HG03025 (cell line): ENCODE measurements around the gene SMIM29.

Experiments
- ATAC-seq: cut with Tn5 transposase; IDR thresholded peaks from one replicate; pipeline ENCODE4 v1.9.1; 2021; ENCODE audit warnings: mild to moderate bottlenecking, moderate library complexity; ENCODE audit not compliant: unreplicated experiment, low FRiP score

The SMIM29 gene

GRCh38 chr6:34242252-34243130 lies 6.3 kb downstream of the SMIM29 start:
- ATAC-seq: no peak

- no peak for ATAC-seq
These were observed 7.2 kb downstream of the SMIM29 start for GRCh38 chr6:34241351-34242215.

- ATAC-seq: no peak
These were observed 8.2 kb downstream of the SMIM29 start for GRCh38 chr6:34240329-34241248.

GRCh38 chr6:34239893-34240292 lies 8.9 kb downstream of the SMIM29 start:
- no peak for ATAC-seq

- ATAC-seq: no peak
These were observed 9.3 kb downstream of the SMIM29 start for GRCh38 chr6:34239500-34239825.

- ATAC-seq: no peak
These were observed 10.0 kb downstream of the SMIM29 start for GRCh38 chr6:34238585-34239499.

- ATAC-seq: no peak
These were observed 10.9 kb downstream of the SMIM29 start for GRCh38 chr6:34237722-34238584.

- ATAC-seq: peak; percentile 11
These were observed 11.5 kb downstream of the SMIM29 start for GRCh38 chr6:34237316-34237721.

- peak; percentile 56 for ATAC-seq
These were observed 12.1 kb downstream of the SMIM29 start, which contains the start of gene HMGA1 for GRCh38 chr6:34236443-34237315. Gene HMGA1 (plus strand): TSS chr6:34236873. CDS start chr6:34240781, 3,908 bp downstream.

- ATAC-seq: peak; percentile 1
These were observed 12.7 kb downstream of the SMIM29 start for GRCh38 chr6:34236131-34236442.

GRCh38 chr6:34235307-34236130 lies 13.3 kb downstream of the SMIM29 start:
- ATAC-seq: no peak

- ATAC-seq: no peak
These were observed 14.0 kb downstream of the SMIM29 start for GRCh38 chr6:34234667-34235306.

GRCh38 chr6:34233867-34234266 lies 14.9 kb downstream of the SMIM29 start:
- ATAC-seq: no peak

- no peak for ATAC-seq
These were observed 15.9 kb downstream of the SMIM29 start for GRCh38 chr6:34232901-34233300.

GRCh38 chr6:34231566-34232336 lies 17.1 kb downstream of the SMIM29 start:
- ATAC-seq: no peak
